Keratinocyte (primary cell): ENCODE data around the gene FNDC3B. TPM values are rescaled to one million over a fixed set of nuclear protein-coding genes. Genes with fewer than 3 reads are reported as not detected.

Experiments used
- DNase-seq: peaks from one replicate; pipeline ENCODE4 v3.0.0-alpha.2; 2011; ENCODE audit warnings: low read depth, missing footprints, low spot score
- FAIRE-seq: peaks from 2 replicates; lab custom pipeline; 2011; peaks lifted over from hg19 to GRCh38; lab: Jason Lieb, UNC
- H2AFZ ChIP-seq: 2 replicates; pipeline ENCODE4 v1.6.0; 2012; ENCODE audit warnings: low read length, control low read depth, inconsistent platforms; ENCODE audit not compliant: control insufficient read depth
- H3K27ac ChIP-seq: 2 replicates; pipeline ENCODE4 v1.5.1; 2011; ENCODE audit warnings: low read length; ENCODE audit not compliant: control insufficient read depth, insufficient read depth
- H3K27me3 ChIP-seq: 3 replicates; pipeline ENCODE4 v1.6.0; 2011; ENCODE audit warnings: low read length; ENCODE audit not compliant: control insufficient read depth, insufficient read depth; ENCODE audit errors: extremely low read depth
- H3K36me3 ChIP-seq, 2 experiments: 2 replicates in 1 of 2; 3 replicates in 1 of 2; pipeline ENCODE4 v1.5.1; 2011; ENCODE audit warnings: low read length in 2 of 2, mild to moderate bottlenecking in 1 of 2; ENCODE audit not compliant: control insufficient read depth in 2 of 2, insufficient read depth in 2 of 2; ENCODE audit errors: extremely low read depth in 1 of 2
- H3K4me1 ChIP-seq: 3 replicates; pipeline ENCODE4 v1.5.1; 2011; ENCODE audit warnings: low read length; ENCODE audit not compliant: control insufficient read depth, insufficient read depth; ENCODE audit errors: extremely low read depth
- H3K4me2 ChIP-seq: 3 replicates; pipeline ENCODE4 v1.6.0; 2011; ENCODE audit warnings: low read depth, low read length; ENCODE audit not compliant: control insufficient read depth, insufficient read depth; ENCODE audit errors: extremely low read depth
- H3K4me3 ChIP-seq, 3 experiments: fragments of 200-600 bp in 1 of 3; sonication (generic) in 1 of 3; 2 replicates in 2 of 3; 3 replicates in 1 of 3; pipeline ENCODE4 v1.5.1; 2011 to 2016; ENCODE audit warnings: low read length in 3 of 3, mild to moderate bottlenecking in 3 of 3, control low read depth in 2 of 3, inconsistent platforms in 1 of 3, low read depth in 1 of 3, mixed read lengths in 1 of 3, mixed run types in 1 of 3, moderate library complexity in 1 of 3; ENCODE audit not compliant: control insufficient read depth in 2 of 3, insufficient read depth in 2 of 3; ENCODE audit errors: extremely low read depth in 1 of 3
- H3K79me2 ChIP-seq: 2 replicates; pipeline ENCODE4 v1.6.0; 2012; ENCODE audit warnings: low read length; ENCODE audit not compliant: control insufficient read depth, insufficient read depth
- H3K9ac ChIP-seq: 3 replicates; pipeline ENCODE4 v1.6.0; 2011; ENCODE audit warnings: low read length; ENCODE audit not compliant: control insufficient read depth, insufficient read depth; ENCODE audit errors: extremely low read depth
- H3K9me1 ChIP-seq: 3 replicates; pipeline ENCODE4 v1.6.0; 2011; ENCODE audit warnings: low read length; ENCODE audit not compliant: control insufficient read depth, insufficient read depth; ENCODE audit errors: extremely low read depth
- H3K9me3 ChIP-seq: 2 replicates; pipeline ENCODE4 v1.5.1; 2012; ENCODE audit warnings: low read depth, low read length; ENCODE audit not compliant: control insufficient read depth
- H4K20me1 ChIP-seq: 3 replicates; pipeline ENCODE4 v1.6.0; 2011; ENCODE audit warnings: low read length; ENCODE audit not compliant: control insufficient read depth, insufficient read depth; ENCODE audit errors: extremely low read depth
- CTCF ChIP-seq, 3 experiments: IDR thresholded peaks in 1 of 3; conservative IDR thresholded peaks in 1 of 3; optimal IDR thresholded peaks in 1 of 3; 2 replicates in 2 of 3; 3 replicates in 1 of 3; pipeline versions ENCODE3 to v1.5.1; 2011; ENCODE audit warnings: low read length in 3 of 3, mild to moderate bottlenecking in 3 of 3, moderate library complexity in 2 of 3, control low read depth in 1 of 3, inconsistent platforms in 1 of 3; ENCODE audit not compliant: insufficient read depth in 2 of 3; ENCODE audit errors: extremely low read depth in 1 of 3
- EZH2 ChIP-seq: IDR thresholded peaks from one replicate; pipeline ENCODE4 v1.6.1; 2012; ENCODE audit warnings: inconsistent platforms, mild to moderate bottlenecking, low read length, moderate library complexity
- dilution Hi-C: fragments of 300-500 bp; cut with MboI; formaldehyde crosslinking; loops from one replicate; pipeline ENCODE4 v1.7.0; 2020; ENCODE audit warnings: low sequenced_read_pairs; ENCODE audit not compliant: extremely low pct_ligation_motif_present
- polyA plus RNA-seq, 5 experiments: library from polyadenylated mRNA; depleted of rRNA in 3 of 5; stranded (reverse) in 3 of 5; stranded (forward) in 1 of 5; unstranded in 1 of 5; fragments of >200 nt; gene quantifications; 1 replicate in 1 of 5; 2 replicates in 3 of 5; 3 replicates in 1 of 5; pipeline versions ENCODE4 v1.2.1 to v1.2.3, GENCODE V29; 2011 to 2012; ENCODE audit warnings: missing spikeins in 2 of 5, low read depth in 1 of 5, low replicate concordance in 1 of 5

Gene FNDC3B
- polyA plus RNA-seq, 1 donor (not counting 4 experiments of a cell fraction or from before 2014, with no cell fraction given): 31.4 TPM

- H3K9me1 ChIP-seq: peaks cover 5% of the 10 kb centered on the region
- H3K27ac ChIP-seq: no peak overlapping the region
- no peak for FAIRE-seq
- no peak overlapping the region for H2AFZ ChIP-seq
- H3K9ac ChIP-seq: no peak overlapping the region
- no peaks in the 10 kb centered on the region for H3K4me1 ChIP-seq
- TF ChIP-seq CTCF (optimal IDR thresholded peaks at IDR 0.05 in 1 of 3, IDR thresholded peaks at IDR 0.05 in 1 of 3, conservative IDR thresholded peaks at IDR 0.05 in 1 of 3; ENCODE audit: extremely low read depth in 1 of 3, insufficient read depth in 2 of 3, low read length in 3 of 3) (no peak), EZH2 (no peak)
- dilution Hi-C loops: no loop called here
- H3K79me2 ChIP-seq: peaks cover 2% of the 10 kb centered on the region
- H3K4me2 ChIP-seq: no peak overlapping the region
- H4K20me1 ChIP-seq: no peaks in the 10 kb centered on the region
- H3K27me3 ChIP-seq: no peaks in the 10 kb centered on the region
- H3K9me3 ChIP-seq: no peaks in the 10 kb centered on the region
- H3K36me3 ChIP-seq: peaks cover 20 to 36% of the 10 kb centered on the region in 2 experiments
- no peak for DNase-seq
- H3K4me3 ChIP-seq: no peak overlapping the region
Observed at GRCh38 chr3:172292422-172292821, 253.0 kb downstream of the FNDC3B start.

- H3K4me1 ChIP-seq: no peaks in the 10 kb centered on the region
- H3K9me3 ChIP-seq: no peaks in the 10 kb centered on the region
- no peak overlapping the region for H3K27ac ChIP-seq
- no peak overlapping the region for H2AFZ ChIP-seq
- H3K4me2 ChIP-seq: no peak overlapping the region
- peaks cover 16 to 36% of the 10 kb centered on the region in 2 experiments for H3K36me3 ChIP-seq
- no peak for TF ChIP-seq CTCF (optimal IDR thresholded peaks at IDR 0.05 in 1 of 3, IDR thresholded peaks at IDR 0.05 in 1 of 3, conservative IDR thresholded peaks at IDR 0.05 in 1 of 3; ENCODE audit: extremely low read depth in 1 of 3, insufficient read depth in 2 of 3, low read length in 3 of 3)
- no peak for TF ChIP-seq EZH2
- H3K9me1 ChIP-seq: peaks cover 5% of the 10 kb centered on the region
- no peak overlapping the region for H3K9ac ChIP-seq
- H3K79me2 ChIP-seq: peaks cover 2% of the 10 kb centered on the region
- FAIRE-seq (no peak), DNase-seq (no peak)
- H3K27me3 ChIP-seq: no peaks in the 10 kb centered on the region
- dilution Hi-C loops: no loop called here
- no peaks in the 10 kb centered on the region for H4K20me1 ChIP-seq
- H3K4me3 ChIP-seq: no peak overlapping the region
Observed at GRCh38 chr3:172293093-172293492, 253.7 kb downstream of the FNDC3B start.
